Activated T-helper 1 cell treated with anti-CD3 and anti-CD28 coated beads, Interleukin-12 subunit alpha, Interleukin-12 subunit beta, Interleukin-2, Interleukin-4 antibody, amounts not matched to agents 30 ng/mL and 10 ng/mL and 1 ng/mL, durations not matched to agents 14 hours and 24 hours and 36 hours (primary cell): ENCODE results near the gene MKLN1. TPM values are rescaled to one million over a fixed set of nuclear protein-coding genes. Genes with fewer than 3 reads are reported as not detected.
A peak's percentile ranks its signal among the peaks of the same experiment; 100 is the strongest.

Experiments used
- DNase-seq: peaks from one replicate; pipeline ENCODE4 v3.0.0; 2021; ENCODE audit warnings: low spot score
- H3K27ac Mint-ChIP-seq: one replicate; pipeline ENCODE4 v1.8.0; 2021; ENCODE audit warnings: mild to moderate bottlenecking, mixed read lengths
- H3K27me3 Mint-ChIP-seq: one replicate; pipeline ENCODE4 v1.8.0; 2022; ENCODE audit warnings: mild to moderate bottlenecking, moderate library complexity, mixed read lengths; ENCODE audit not compliant: insufficient read depth
- H3K36me3 Mint-ChIP-seq: one replicate; pipeline ENCODE4 v1.8.0; 2021; ENCODE audit warnings: low read depth, mixed read lengths
- H3K4me1 Mint-ChIP-seq: one replicate; pipeline ENCODE4 v1.8.0; 2021; ENCODE audit warnings: low read depth, mixed read lengths
- H3K4me3 Mint-ChIP-seq: one replicate; pipeline ENCODE4 v1.8.0; 2021; ENCODE audit warnings: mild to moderate bottlenecking, moderate library complexity, mixed read lengths
- H3K9me3 Mint-ChIP-seq: one replicate; pipeline ENCODE4 v1.8.0; 2021; ENCODE audit warnings: mixed read lengths
- intact Hi-C: fragments of 100-400 bp; cut with micrococcal nuclease; formaldehyde crosslinking; loops from one replicate; pipeline ENCODE4 v1.15.1; 2024
- total RNA-seq: library from RNA; stranded (reverse); gene quantifications from 2 replicates; pipeline ENCODE4 v1.2.3, GENCODE V29; 2022

Gene MKLN1
- total RNA-seq, 1 donor from 2014 or later = 34.0 TPM

- H3K4me3 Mint-ChIP-seq = no peak overlapping the region
- no peak overlapping the region for H3K27ac Mint-ChIP-seq
- peaks cover 9% of the 10 kb centered on the region for H3K36me3 Mint-ChIP-seq
- H3K4me1 Mint-ChIP-seq = peaks cover 59% of the 10 kb centered on the region
- DNase-seq = no peak
- H3K9me3 Mint-ChIP-seq = peaks cover 4% of the 10 kb centered on the region
- H3K27me3 Mint-ChIP-seq = no peaks in the 10 kb centered on the region
- intact Hi-C loops = loop anchor here (5.0 kb wide), 1 partner anchor 178 kb away; no protein-coding TSS in a partner anchor
These were observed 37.2 kb downstream of the MKLN1 start for GRCh38 chr7:131364767-131365344.

DNA sequence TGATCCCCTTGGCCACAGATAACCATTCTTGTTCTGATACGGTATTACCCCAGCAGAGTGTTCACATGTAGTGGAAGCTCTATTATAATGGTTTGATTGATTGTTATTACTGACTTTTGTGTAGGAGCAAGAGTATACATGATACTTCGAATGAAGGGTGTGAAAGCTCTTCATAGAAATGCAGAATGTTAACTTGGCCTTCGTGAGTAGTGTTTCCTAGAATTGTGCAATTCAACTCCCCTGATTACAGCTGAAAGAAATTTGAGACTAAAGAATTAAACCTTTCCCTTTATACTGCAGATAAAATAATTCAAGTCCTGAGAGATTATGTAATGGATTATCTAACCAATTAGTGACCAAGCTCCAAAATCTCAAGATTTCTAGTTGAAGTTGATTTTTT lies 38.2 kb downstream of the MKLN1 start:
- Mint-ChIP-seq H3K9me3 (peaks cover 4% of the 10 kb centered on the region), H3K36me3 (peaks cover 7% of the 10 kb centered on the region), H3K4me1 (peaks cover 59% of the 10 kb centered on the region), H3K27ac (no peak overlapping the region), H3K4me3 (no peak overlapping the region), H3K27me3 (no peaks in the 10 kb centered on the region)
- DNase-seq = no peak
- intact Hi-C loops = loop anchor here (2.0 to 5.0 kb wide), 2 partner anchors 135 to 179 kb away; no protein-coding TSS in a partner anchor

DNA sequence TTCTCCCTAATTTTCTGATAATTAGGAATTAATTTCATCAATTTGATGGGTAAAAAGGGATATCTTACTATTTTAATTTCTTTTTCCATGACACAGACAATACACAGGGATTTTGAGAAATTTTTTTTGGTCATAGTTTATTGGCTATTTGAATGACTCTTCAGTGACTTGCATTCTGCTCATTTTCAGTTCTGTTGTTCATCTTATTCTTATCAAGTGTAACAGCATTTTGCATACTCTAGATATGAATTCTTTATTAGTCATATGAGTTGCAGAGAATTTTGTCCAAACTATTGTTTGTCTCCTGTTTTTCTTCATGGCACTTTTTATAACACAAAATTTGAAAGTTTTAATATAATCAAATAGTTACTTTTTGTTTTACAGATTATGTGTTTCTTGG lies 41.7 kb downstream of the MKLN1 start:
- no peak overlapping the region for H3K27ac Mint-ChIP-seq

GRCh38 chr7:131370523-131370968 lies 42.9 kb downstream of the MKLN1 start:
- H3K4me1 Mint-ChIP-seq = peaks cover 62% of the 10 kb centered on the region
- H3K27ac Mint-ChIP-seq = no peak overlapping the region

More for the DNA sequence above, 41.7 kb downstream of the MKLN1 start:
- Mint-ChIP-seq H3K36me3 (peaks cover 7% of the 10 kb centered on the region), H3K9me3 (peaks cover 4% of the 10 kb centered on the region), H3K4me3 (no peak overlapping the region), H3K27me3 (peaks cover 5% of the 10 kb centered on the region), H3K4me1 (peaks cover 69% of the 10 kb centered on the region)
- intact Hi-C loops = loop anchor here (1.0 to 5.0 kb wide), 2 partner anchors 12 to 182 kb away; no protein-coding TSS in a partner anchor
- no peak for DNase-seq

DNA sequence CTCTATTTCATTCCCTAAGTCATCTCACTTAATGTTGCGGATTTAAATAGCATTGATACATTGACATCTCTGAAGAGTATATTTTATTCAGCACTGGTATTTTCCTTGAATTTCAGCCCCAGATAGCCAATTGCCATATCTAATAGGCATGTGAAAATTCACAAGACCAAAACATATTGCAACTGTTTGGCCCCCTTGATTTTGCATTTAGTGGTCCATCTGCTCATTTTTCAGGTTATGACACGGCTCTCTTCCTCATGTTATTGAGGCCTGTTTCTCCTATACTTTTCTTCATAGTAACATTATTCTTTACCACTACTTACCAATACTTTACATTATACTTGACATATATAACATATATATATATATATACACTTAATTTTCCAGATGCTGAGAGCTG lies 43.7 kb downstream of the MKLN1 start:
- no peak for DNase-seq
- H3K4me3 Mint-ChIP-seq = no peak overlapping the region
- intact Hi-C loops = loop anchor here (5.0 kb wide), 1 partner anchor 44 kb away; the partner anchor contains the start of gene MKLN1
- H3K36me3 Mint-ChIP-seq = peaks cover 7% of the 10 kb centered on the region
- H3K9me3 Mint-ChIP-seq = peaks cover 4% of the 10 kb centered on the region
- H3K4me1 Mint-ChIP-seq = peaks cover 54% of the 10 kb centered on the region
- no peak overlapping the region for H3K27ac Mint-ChIP-seq
- peaks cover 5% of the 10 kb centered on the region for H3K27me3 Mint-ChIP-seq

More at GRCh38 chr7:131370523-131370968, 42.9 kb downstream of the MKLN1 start:
- DNase-seq = peak; percentile 45
- Mint-ChIP-seq H3K4me3 (no peak overlapping the region), H3K9me3 (peaks cover 4% of the 10 kb centered on the region), H3K36me3 (peaks cover 7% of the 10 kb centered on the region), H3K27me3 (peaks cover 5% of the 10 kb centered on the region)
- intact Hi-C loops = loop anchor here (5.0 kb wide), 1 partner anchor 43 kb away; the partner anchor contains the start of gene MKLN1

GRCh38 chr7:131372554-131372953 lies 44.9 kb downstream of the MKLN1 start:
- DNase-seq = no peak
- Mint-ChIP-seq H3K27me3 (peaks cover 5% of the 10 kb centered on the region), H3K27ac (no peak overlapping the region), H3K36me3 (peaks cover 7% of the 10 kb centered on the region), H3K4me3 (no peak overlapping the region), H3K9me3 (peaks cover 4% of the 10 kb centered on the region), H3K4me1 (peaks cover 43% of the 10 kb centered on the region)
- intact Hi-C loops = loop anchor here (5.0 kb wide), 1 partner anchor 45 kb away; the partner anchor contains the start of gene MKLN1

DNA sequence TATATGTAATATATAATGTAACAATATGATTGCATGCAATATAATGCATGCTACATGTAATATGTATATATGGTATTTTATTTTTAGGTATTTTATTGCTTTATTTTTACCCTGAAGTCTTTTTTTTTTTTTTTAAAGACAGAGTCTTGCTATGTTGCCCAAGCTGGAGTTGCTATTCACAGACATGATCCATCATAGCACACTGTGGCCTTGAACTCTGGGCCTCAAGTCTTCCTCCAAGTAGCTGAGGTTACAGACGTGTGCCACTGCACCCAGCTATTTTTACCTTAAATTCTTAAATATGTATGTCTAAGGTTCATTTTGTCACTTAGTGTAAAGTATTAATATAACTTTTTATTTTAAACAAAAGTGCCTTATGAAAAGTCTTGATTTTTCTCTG lies 47.1 kb downstream of the MKLN1 start:
- Mint-ChIP-seq H3K4me1 (peaks cover 32% of the 10 kb centered on the region), H3K36me3 (no peaks in the 10 kb centered on the region), H3K27ac (no peak overlapping the region), H3K9me3 (no peaks in the 10 kb centered on the region), H3K27me3 (peaks cover 5% of the 10 kb centered on the region), H3K4me3 (no peak overlapping the region)
- no peak for DNase-seq
- intact Hi-C loops = loop anchor here (5.0 kb wide), 1 partner anchor 48 kb away; the partner anchor contains the start of gene MKLN1

DNA sequence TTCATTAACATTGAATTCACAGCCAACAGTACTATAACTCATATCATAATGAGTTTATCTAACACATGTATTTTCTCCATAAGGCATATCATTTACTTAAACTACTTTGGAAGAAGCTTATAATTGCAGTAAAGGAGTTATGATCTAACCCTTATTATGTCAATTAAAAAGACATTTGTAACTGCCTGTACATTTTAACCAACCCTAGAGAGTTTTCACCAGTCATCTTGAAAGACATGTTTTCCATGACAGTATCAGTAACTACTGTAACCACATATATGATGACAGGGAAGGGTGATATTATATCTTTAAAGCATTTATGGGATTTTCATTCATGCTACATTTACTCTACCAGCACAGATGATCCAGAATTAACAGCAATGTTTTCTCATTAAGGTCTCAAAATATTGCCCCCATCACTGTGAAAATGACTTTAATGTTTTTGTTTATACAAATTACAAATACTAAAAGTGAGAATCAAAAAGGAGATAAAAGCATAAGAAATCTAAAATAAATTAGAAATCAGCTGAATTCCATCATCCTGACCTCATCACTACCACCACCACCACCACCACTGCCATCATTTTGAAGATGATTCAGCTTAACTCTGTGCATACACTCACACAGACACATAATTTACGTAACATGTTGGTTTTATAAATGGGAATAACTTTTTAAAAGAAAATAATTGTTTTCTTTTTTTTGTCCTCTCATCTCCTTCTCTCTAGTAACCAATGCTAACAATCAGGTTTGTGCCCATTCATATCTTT lies 53.6 kb downstream of the MKLN1 start:
- intact Hi-C loops = loop anchor here (1.0 to 5.0 kb wide), 3 partner anchors 12 to 274 kb away; no protein-coding TSS in a partner anchor
- Mint-ChIP-seq H3K27ac (no peak overlapping the region), H3K27me3 (no peaks in the 10 kb centered on the region)

DNA sequence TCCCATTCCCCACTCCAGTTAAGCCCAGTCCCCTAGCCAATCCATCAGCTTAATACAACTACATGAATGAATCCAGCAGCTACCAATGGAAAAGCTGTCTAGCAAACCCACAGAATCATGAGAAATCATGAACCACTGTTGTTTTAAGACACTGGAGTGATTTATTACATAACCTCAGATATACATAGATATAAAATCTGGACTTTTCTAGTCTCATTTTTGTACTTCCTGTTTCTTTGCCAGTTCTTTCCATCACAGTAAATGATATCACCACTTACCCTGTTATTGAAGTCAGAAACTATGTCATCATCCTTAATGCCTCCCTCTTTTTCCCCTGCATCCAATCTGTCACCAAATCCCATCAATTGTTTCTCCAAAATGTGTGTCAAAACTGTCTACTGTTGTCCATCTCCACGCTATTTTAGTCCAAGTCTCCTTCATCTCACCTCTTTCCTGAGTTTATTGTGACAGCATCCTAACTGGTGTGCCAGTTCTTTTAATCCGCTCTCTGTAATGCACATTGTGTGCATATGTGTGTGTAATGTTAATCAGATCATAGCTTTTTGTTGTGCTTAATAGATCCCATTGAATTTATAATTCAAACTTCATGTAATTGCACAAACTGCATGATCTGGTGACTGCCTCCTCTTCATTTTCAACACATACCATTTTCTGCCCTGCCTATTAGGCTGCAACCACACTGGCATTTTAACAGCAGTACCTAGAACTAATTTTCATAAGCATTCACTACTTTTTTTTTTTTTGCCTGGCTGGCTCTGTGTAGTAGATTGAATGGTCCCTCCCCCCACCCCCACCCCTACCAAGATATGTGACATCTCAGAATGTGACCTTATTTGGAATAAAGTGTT lies 56.0 kb downstream of the MKLN1 start:
- no peaks in the 10 kb centered on the region for H3K9me3 Mint-ChIP-seq
- DNase-seq = no peak
- peaks cover 23% of the 10 kb centered on the region for H3K4me1 Mint-ChIP-seq
- no peak overlapping the region for H3K27ac Mint-ChIP-seq
- H3K36me3 Mint-ChIP-seq = peaks cover 5% of the 10 kb centered on the region
- H3K4me3 Mint-ChIP-seq = no peak overlapping the region
- intact Hi-C loops = loop anchor here (5.0 kb wide), 1 partner anchor 276 kb away; no protein-coding TSS in a partner anchor
- H3K27me3 Mint-ChIP-seq = no peaks in the 10 kb centered on the region

More for the DNA sequence above, 53.6 kb downstream of the MKLN1 start:
- Mint-ChIP-seq H3K36me3 (peaks cover 2% of the 10 kb centered on the region), H3K9me3 (no peaks in the 10 kb centered on the region), H3K4me3 (no peak overlapping the region), H3K4me1 (peaks cover 23% of the 10 kb centered on the region)
- no peak for DNase-seq

GRCh38 chr7:131384286-131384635 lies 56.6 kb downstream of the MKLN1 start:
- H3K36me3 Mint-ChIP-seq = peaks cover 5% of the 10 kb centered on the region
- no peak overlapping the region for H3K4me3 Mint-ChIP-seq
- intact Hi-C loops = loop anchor here (5.0 kb wide), 1 partner anchor 277 kb away; no protein-coding TSS in a partner anchor
- no peaks in the 10 kb centered on the region for H3K9me3 Mint-ChIP-seq
- peaks cover 23% of the 10 kb centered on the region for H3K4me1 Mint-ChIP-seq
- DNase-seq = no peak
- no peak overlapping the region for H3K27ac Mint-ChIP-seq
- H3K27me3 Mint-ChIP-seq = no peaks in the 10 kb centered on the region

- H3K27me3 Mint-ChIP-seq = no peaks in the 10 kb centered on the region
- H3K4me1 Mint-ChIP-seq = peaks cover 23% of the 10 kb centered on the region
- no peak overlapping the region for H3K4me3 Mint-ChIP-seq
- intact Hi-C loops = no loop called here
- no peak for DNase-seq
- peaks cover 5% of the 10 kb centered on the region for H3K36me3 Mint-ChIP-seq
- no peaks in the 10 kb centered on the region for H3K9me3 Mint-ChIP-seq
- H3K27ac Mint-ChIP-seq = no peak overlapping the region
These were observed 57.4 kb downstream of the MKLN1 start for GRCh38 chr7:131385039-131385605.

DNA sequence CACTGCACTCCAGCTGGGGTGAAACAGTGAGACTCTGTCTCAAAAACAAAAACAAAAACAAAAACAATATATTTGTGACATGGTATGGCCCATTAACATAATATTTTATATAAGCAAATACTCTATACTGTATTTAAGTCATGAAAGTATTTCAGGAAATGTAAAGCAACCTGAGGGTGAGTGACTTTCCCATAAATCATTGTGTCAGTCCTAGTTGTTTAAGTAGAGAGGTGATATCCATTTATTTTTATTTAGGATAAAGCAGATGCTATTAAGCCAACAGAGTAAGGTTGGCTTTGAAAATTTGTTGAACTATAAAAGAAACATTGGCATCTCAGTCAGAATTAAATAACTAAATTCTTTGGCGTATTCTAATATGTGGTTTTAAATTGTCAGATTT lies 60.5 kb downstream of the MKLN1 start:
- no peak for DNase-seq
- intact Hi-C loops = no loop called here
- H3K4me3 Mint-ChIP-seq = no peak overlapping the region
- no peak overlapping the region for H3K27ac Mint-ChIP-seq
- no peaks in the 10 kb centered on the region for H3K9me3 Mint-ChIP-seq
- peaks cover 10% of the 10 kb centered on the region for H3K36me3 Mint-ChIP-seq
- H3K4me1 Mint-ChIP-seq = peaks cover 16% of the 10 kb centered on the region
- no peaks in the 10 kb centered on the region for H3K27me3 Mint-ChIP-seq
